Measurements from ENCODE around the gene FAM200B. TPM values are rescaled to one million over a fixed set of nuclear protein-coding genes. Genes with fewer than 3 reads are reported as not detected.

The FAM200B gene
- total RNA-seq, 4 donors from 2014 or later = 40.4 to 88.5 (median 71.2) TPM

DNA sequence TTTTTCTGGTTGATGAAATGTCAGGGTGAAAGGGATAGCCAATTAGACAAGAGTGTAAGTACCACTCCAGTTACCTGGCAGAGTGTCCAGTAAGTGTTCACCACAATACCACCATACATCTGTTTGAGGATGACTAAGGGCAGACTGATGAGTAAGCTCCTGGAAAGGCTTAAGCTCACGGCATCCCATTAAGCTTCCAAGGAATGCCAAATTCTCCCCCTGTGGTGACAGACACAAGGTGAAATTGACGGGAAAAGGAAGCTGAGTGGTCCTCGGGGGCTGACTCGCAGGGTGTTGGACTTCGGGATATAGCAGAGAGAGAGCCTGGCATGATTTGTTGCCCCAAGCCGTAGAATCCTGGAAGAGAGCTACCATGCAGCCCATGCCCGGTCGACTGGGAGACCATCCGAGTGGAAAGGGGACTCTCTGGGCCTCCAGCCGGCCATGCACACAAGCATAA lies 13.6 kb downstream of the FAM200B start:
- no peak for DNase-seq (ENCODE audit: extremely low spot score)
- intact Hi-C loops (cut with DNase I) = no loop called here
- Histone ChIP-seq H3K36me3 (no peaks in the 10 kb centered on the region), H3K4me3 (no peak overlapping the region), H3K4me1 (peaks cover 0 to 9% (median 4%) of the 10 kb centered on the region in 4 donors), H3K27me3 (no peaks in the 10 kb centered on the region), H3K9me3 (no peaks in the 10 kb centered on the region), H3K27ac (replicated peaks in 1 of 4) (no peak overlapping the region)
- 85% methylated on average over 7 of the region's 10 CpGs for WGBS
- TF ChIP-seq, protein P1, sequence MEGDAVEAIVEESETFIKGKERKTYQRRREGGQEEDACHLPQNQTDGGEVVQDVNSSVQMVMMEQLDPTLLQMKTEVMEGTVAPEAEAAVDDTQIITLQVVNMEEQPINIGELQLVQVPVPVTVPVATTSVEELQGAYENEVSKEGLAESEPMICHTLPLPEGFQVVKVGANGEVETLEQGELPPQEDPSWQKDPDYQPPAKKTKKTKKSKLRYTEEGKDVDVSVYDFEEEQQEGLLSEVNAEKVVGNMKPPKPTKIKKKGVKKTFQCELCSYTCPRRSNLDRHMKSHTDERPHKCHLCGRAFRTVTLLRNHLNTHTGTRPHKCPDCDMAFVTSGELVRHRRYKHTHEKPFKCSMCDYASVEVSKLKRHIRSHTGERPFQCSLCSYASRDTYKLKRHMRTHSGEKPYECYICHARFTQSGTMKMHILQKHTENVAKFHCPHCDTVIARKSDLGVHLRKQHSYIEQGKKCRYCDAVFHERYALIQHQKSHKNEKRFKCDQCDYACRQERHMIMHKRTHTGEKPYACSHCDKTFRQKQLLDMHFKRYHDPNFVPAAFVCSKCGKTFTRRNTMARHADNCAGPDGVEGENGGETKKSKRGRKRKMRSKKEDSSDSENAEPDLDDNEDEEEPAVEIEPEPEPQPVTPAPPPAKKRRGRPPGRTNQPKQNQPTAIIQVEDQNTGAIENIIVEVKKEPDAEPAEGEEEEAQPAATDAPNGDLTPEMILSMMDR (IDR thresholded peaks at IDR 0.05) = no peak
- no peak for TF ChIP-seq EP300 (IDR thresholded peaks at IDR 0.05)
- TF ChIP-seq POLR2A (IDR thresholded peaks at IDR 0.05; ENCODE audit: low read depth) = no peak
- TF ChIP-seq POLR2AphosphoS5 (IDR thresholded peaks at IDR 0.05) = no peak

DNA sequence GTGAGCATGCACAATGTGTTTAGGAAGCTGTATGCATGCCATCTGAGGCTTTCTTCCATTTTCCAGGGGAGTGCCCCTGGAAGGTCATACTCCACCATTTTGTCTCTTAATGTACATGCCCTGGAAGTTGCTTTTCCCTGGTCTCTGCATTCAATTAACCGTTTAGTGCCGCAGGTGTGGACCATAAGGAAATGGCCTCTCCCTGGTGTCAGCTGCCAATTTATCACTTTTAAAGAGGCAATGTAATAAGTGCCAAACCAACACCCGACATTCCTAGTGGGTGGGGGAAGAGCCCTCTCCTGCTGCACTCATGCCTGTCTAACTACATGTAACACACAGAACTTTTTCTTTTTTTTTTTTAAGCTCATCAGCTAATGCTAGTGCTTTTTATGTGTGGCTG lies 14.1 kb downstream of the FAM200B start:
- TF ChIP-seq EP300 (IDR thresholded peaks at IDR 0.05) (no peak), POLR2A (IDR thresholded peaks at IDR 0.05; ENCODE audit: low read depth) (no peak), POLR2AphosphoS5 (IDR thresholded peaks at IDR 0.05) (no peak)
- TF ChIP-seq, protein P1 (IDR thresholded peaks at IDR 0.05) = no peak
- intact Hi-C loops (cut with DNase I) = no loop called here
- Histone ChIP-seq H3K4me1 (peaks cover 0 to 6% (median 2%) of the 10 kb centered on the region in 4 donors), H3K4me3 (no peak overlapping the region), H3K36me3 (no peaks in the 10 kb centered on the region), H3K9me3 (no peaks in the 10 kb centered on the region), H3K27me3 (no peaks in the 10 kb centered on the region), H3K27ac (replicated peaks in 1 of 4) (no peak overlapping the region)
- no peak for DNase-seq (ENCODE audit: extremely low spot score)
- 92% methylated on average over 3 of the region's 3 CpGs for WGBS

DNA sequence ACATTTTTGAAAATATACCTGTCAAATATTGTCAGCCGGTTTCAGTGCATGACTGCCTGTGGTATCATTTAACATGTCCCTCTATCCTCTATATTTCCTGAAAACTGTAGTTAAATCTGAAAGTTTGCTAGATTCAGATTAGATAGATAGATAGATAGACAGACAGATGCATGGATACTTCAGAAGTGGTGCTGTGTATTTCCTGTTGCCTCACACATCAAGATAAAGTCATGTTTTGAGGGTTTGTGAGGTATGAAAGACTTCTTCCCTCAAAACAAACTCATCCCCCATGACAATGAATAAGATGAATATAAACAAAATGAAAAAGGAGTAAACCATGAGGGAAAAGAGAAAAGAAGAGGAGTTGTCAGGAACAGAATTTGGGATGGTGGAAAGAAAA lies 15.2 kb downstream of the FAM200B start:
- H3K27ac ChIP-seq (replicated peaks in 1 of 4) = no peak overlapping the region
- no peak overlapping the region for H3K4me3 ChIP-seq
- intact Hi-C loops (cut with DNase I) = no loop called here
- WGBS = 96% methylated on average over 1 of the region's 1 CpG
- no peaks in the 10 kb centered on the region for H3K36me3 ChIP-seq
- TF ChIP-seq POLR2A (IDR thresholded peaks at IDR 0.05; ENCODE audit: low read depth) = no peak
- TF ChIP-seq POLR2AphosphoS5 (IDR thresholded peaks at IDR 0.05) = no peak
- no peak for TF ChIP-seq EP300 (IDR thresholded peaks at IDR 0.05)
- TF ChIP-seq, protein P1 (IDR thresholded peaks at IDR 0.05) = no peak
- no peaks in the 10 kb centered on the region for H3K4me1 ChIP-seq
- no peaks in the 10 kb centered on the region for H3K27me3 ChIP-seq
- no peaks in the 10 kb centered on the region for H3K9me3 ChIP-seq
- no peak for DNase-seq (ENCODE audit: extremely low spot score)

DNA sequence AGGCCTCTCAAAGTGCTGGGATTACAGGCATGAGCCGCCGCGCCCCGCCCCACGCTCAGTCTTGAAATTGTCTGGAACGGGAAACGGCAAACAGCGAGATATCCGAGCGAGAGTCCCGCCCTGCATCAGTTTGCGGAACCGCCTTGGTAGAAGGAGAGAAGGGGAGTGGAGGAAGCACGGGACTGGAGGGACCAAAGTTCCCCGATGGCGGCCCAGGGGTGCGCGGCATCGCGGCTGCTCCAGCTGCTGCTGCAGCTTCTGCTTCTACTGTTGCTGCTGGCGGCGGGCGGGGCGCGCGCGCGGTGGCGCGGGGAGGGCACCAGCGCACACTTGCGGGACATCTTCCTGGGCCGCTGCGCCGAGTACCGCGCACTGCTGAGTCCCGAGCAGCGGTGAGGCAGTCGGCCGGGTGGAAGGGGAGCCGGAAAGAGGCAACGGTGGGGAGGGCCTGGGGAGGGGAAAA lies 21.3 kb downstream of the FAM200B start, which contains the start of gene BST1:
Gene BST1 (plus strand): TSS at position 125 of the 463 bp plus-strand sequence. CDS start 80 bp downstream, at position 205.
- intact Hi-C loops (cut with DNase I) = no loop called here
- Histone ChIP-seq H3K4me3 (peak within 1 kb of the TSS; percentile 55 to 74 (median 60)), H3K4me1 (peaks cover 9 to 14% (median 13%) of the 10 kb centered on the region in 4 donors), H3K36me3 (no peaks in the 10 kb centered on the region), H3K27ac (replicated peaks in 1 of 4) (peak within 1 kb of the TSS; percentile 41 to 63 (median 47)), H3K27me3 (no peaks in the 10 kb centered on the region), H3K9me3 (no peaks in the 10 kb centered on the region)
- 4% methylated on average over 38 of the region's 43 CpGs for WGBS
- TF ChIP-seq POLR2AphosphoS5 (IDR thresholded peaks at IDR 0.05) = peak; percentile 28 to 41
- no peak for TF ChIP-seq POLR2A (IDR thresholded peaks at IDR 0.05; ENCODE audit: low read depth)
- DNase-seq (ENCODE audit: extremely low spot score) = peak; percentile 95

DNA sequence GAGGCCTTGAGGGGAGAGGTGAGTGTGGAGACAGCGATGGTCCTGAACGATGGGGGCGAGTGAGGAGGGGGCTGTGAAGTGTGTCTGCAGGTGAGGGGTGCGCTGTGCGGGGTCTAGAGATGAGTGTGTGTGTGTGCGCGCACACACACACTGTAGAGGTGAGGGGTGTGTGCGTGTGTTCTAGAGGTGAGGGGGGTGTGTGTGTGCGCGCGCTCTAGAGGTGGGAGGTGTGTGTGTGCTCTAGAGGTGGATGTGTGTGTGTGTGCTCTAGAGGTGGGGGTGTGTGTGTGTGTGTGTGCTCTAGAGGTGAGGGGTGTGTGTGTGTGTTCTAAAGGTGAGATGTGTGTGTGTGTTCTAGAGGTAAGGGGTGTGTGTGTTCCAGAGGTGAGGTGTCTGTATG lies 21.8 kb downstream of the FAM200B start:
- intact Hi-C loops (cut with DNase I) = no loop called here
- DNase-seq (ENCODE audit: extremely low spot score) = no peak

More for the DNA sequence above, 21.8 kb downstream of the FAM200B start:
- Histone ChIP-seq H3K27me3 (no peaks in the 10 kb centered on the region), H3K36me3 (no peaks in the 10 kb centered on the region), H3K4me3 (peak overlapping the region; percentile 55 to 74 (median 60)), H3K4me1 (peaks cover 9 to 14% (median 13%) of the 10 kb centered on the region in 4 donors), H3K27ac (replicated peaks in 1 of 4) (peak overlapping the region; percentile 41 to 63 (median 47)), H3K9me3 (no peaks in the 10 kb centered on the region)
- TF ChIP-seq EP300 (IDR thresholded peaks at IDR 0.05) (no peak), POLR2A (IDR thresholded peaks at IDR 0.05; ENCODE audit: low read depth) (no peak), POLR2AphosphoS5 (IDR thresholded peaks at IDR 0.05) (no peak)
- TF ChIP-seq, protein P1 (IDR thresholded peaks at IDR 0.05) = no peak
- 87% methylated on average over 11 of the region's 11 CpGs for WGBS

All from esophagus muscularis mucosa (tissue), 4 donors.